Stimulated activated CD4-positive, alpha-beta T cell treated with anti-CD3 and anti-CD28 coated beads, TNF-alpha, amount 100 ng/mL, for 1 hour (primary cell): ENCODE measurements around the gene NWD2.

Source experiments
- DNase-seq, 3 donors: peaks; one replicate each; pipeline ENCODE4 v3.0.0-alpha.2; 2020; ENCODE audit warnings: low read depth in 3 of 3, low spot score in 1 of 3

Gene NWD2

DNA sequence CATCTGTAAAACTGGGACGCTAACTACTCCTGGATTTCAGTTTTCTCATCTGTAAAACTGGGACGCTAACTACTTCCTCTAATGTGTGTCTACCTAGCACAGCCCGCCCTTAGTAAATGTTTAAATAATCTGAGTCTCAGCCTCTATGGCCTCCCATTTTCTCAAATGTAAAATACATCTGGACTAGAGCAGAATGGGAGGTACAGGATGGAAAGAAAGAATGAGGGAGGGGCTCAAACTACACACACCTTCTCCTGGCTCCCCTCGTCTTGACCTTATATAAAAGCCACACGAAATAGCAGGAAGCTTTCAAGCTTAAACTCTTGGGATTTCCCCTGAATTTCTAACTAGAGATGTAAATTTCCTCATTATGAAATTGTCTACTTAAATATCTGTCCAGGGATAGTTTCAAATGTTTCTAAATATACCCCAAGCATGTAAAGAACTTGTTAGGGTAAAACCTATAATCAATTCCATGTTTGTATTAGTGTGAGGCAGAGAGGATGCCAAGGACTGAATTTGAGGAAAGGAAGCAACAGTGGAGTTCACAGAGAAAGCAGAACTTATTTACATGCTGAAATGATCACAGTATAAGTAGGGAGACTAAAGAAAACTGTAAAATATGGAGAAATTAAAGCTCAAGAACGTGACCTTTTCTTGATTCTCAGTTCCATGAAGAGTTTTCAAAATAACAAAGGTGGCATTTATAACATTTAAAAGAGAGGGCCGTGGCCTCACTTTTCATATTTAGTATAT lies 220.0 kb downstream of the NWD2 start:
- DNase-seq, result no peak

DNA sequence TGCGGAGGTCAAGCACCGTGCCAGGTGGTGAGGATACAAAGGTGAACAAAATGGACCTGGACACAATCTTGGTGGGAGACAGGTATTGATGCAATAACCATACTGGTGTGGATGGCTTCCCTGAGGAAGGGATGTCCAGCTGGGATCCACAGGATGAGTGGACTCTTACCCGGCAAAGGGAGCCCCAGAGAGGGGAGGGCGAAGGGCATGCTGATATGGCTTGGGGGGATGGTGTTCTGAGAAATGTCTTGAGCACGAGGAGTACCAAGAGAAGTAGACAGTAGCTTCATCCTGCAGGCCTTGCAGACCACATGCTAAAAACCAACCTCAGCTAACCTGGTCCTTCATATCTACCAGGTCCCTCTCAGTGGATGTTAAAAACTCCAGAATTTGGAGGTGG lies 220.8 kb downstream of the NWD2 start:
- DNase-seq, result no peak

DNA sequence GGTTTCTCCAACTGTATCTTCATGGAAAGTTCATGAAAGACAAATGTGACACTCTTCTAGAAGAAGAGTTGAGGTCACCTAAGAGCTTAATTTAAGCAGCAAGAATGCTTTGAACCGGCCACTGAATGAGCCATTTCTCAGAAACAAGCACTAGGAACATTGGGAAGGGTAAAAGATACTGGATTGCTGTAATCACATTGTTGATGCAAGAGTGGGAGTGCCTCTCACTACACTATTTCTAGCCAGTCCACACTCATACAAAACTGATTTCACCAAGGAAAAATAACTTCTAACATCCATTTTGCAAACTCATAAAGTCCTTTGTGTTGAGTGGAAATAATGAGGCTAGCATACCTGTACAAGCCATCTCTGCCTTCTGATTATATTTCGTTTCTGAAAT lies 221.3 kb downstream of the NWD2 start:
- DNase-seq, result no peak

DNA sequence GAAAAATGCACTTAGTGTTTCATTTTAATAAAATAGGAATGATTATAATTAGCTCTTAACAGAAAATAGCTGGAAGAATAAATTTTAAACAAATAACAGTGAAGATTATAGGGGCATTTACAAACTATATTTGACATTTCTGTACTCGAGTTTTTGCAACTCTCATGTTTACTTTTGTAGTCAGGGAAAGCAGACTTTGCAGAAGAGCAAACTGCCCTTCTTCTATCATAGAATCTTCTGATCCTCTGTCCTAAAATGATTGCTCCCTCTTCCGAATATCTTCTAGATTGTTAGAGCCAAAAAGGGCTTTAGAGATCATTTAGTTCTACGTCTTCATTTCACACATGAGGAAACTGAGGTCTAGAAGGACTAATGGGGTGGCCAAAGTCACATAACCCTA lies 222.7 kb downstream of the NWD2 start:
- DNase-seq, result no peak

DNA sequence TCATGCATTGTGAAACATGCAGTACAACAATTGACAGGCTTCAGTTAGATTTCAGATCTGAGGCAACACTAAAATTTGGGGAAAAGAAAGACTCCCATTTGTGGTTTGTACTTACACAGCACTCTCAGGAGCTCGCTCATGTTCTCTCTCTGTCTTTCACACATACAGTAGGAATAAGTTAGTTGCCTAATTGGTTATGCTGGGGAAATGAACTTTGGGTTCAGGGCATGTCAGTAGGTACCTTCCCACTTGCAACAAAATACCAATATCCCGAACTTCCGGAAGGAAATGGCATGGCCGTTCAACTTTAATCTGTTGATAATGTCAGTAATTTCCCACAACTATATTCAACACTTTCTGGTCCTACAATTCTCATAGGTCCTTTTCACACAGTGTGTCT lies 223.3 kb downstream of the NWD2 start:
- no peak for DNase-seq

DNA sequence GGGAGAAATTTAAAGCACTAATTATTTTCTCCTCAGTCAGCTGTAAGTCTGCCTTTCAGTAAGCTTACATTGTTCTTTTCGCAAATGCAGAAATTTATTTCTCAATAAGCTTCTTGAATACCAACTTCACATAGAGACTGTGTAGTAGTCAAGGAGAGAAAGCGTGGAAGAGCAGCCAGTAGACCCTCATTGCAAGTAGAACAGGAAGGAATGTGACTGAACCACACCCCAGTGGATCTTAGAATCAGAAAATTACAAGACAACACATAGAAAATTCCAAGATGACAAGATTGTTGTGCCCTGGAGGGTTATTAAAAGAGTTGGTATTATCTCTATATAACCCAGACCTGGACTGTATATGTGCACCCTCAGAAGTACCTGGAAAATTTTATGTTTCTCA lies 224.7 kb downstream of the NWD2 start:
- DNase-seq, result no peak

DNA sequence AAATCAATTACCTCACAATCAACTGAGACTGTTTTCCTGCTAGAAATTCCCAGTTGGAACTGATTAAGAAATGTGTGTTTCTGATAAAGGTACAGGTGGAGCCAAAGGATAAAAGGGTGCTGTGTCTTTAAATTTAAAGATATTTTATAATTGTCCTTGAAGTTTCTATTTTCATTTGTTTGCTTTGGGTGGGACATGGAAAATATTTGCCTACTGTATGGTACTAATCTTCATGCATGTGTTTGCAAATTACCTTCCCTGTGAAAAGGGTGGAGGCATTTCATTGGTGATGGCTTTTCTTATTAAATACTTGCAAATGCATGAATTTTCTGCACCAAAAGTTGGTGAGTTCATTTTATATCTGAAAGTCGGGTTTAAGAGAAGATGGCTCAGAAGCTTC lies 225.7 kb downstream of the NWD2 start:
- no peak for DNase-seq

DNA sequence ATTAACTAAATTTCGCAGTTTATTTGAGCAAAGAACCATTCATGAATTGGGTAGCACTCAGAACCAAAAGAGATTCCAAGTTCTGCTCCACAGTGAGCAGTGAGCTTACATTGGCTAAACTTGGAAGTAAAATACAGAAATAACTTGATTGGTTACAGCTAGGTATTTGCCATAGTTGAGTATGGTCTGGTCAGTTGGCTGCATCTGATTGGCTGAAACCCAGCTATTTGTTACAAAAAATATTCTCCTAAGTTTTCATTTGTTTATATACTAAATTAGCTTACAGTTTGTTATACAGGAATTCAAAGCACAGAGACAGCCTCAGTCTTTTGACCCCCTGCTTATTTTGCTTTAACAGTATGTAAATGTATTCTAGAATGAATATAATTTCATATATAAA lies 226.6 kb downstream of the NWD2 start:
- no peak for DNase-seq

DNA sequence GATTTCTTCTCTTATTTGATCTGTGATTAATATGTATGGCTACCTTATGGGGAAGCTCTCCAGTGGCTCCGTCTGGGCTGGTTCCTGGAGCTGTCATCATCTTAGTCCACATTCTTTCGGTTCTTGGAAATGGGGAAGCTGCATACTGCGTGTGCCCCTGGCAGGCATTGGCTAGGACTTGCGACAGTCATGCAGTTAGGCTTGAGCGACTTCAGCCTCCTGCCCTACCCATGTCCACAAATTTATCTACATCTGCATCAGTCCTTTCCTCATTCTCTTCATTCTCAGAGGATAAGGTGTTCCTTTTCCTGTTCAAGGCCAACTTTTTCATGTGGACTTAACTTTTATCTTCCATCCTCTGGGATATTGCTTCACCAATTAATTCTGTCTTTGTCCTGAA lies 227.4 kb downstream of the NWD2 start:
- DNase-seq, result no peak

DNA sequence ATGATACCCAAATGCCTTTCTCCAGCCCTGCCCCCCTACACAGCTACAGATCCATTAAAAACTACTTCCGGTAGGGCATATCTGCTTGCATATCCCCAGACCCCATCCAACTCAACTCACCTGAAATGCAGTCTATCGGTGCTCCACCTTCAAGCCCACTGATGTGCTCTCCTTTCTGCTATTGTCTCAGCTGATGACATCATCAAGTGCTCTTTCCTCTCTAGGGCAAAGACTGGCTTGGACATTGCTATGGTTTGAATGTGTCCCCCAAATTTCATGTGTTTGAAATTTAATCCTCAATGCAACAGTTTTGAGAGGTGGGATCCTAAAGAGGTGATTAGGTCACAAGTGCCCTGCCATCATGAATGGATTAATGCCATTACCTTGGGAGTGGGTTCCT lies 229.3 kb downstream of the NWD2 start:
- DNase-seq, result no peak

DNA sequence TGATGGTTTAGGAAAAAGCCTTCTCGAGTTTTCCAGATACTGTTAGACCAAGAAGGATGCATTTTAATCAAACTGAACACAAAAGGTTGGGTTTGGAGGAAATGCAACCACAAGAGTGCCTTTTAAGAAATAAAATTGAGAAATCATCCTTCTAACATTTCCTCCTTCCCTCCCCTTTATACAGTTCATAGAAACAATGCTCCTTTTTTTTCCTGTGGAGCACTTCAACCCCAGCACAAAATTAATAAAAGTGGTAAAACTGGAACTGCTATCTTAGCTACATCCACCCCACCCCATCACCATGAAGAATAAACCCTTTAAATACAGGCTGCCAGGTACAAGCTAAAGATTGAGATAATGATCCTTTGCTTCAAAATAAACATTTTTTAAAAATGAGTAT lies 230.5 kb downstream of the NWD2 start:
- DNase-seq, result no peak

DNA sequence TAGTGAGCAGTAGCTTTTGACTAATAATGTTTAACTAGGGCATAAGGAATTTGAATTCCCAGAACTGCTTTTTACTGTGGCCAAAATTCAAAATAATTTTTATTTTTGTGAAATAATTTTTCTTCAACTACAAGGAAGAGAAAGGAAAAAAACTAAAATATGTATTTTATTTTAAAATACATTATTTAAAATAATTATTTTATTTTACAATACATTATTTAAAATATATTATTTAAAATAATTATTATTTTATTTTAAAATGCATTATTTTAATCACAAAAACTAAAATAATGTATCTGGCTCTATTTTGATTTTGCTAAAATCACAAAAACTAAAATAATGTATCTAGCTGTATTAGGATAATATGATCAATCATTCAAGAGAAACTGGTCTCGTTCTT lies 231.2 kb downstream of the NWD2 start:
- DNase-seq, result no peak

DNA sequence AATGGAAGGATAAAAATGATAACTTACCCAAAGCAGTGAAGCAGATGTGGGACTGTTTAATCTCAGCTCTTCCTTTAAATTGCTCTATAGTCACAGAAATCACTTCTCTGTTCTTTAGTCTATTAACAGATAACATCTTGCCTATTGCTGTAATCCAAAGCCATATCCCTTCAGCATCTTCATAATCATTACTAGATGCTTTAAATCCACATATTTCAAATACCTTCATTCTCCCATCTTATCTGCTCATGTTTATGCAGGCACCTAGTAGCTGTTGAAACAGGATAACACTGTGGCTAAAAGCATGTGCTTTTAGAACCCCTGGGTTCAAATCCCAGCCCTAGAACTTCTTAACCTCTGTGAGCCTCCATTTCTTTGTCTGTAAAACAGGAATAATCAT lies 231.7 kb downstream of the NWD2 start:
- DNase-seq, result no peak

DNA sequence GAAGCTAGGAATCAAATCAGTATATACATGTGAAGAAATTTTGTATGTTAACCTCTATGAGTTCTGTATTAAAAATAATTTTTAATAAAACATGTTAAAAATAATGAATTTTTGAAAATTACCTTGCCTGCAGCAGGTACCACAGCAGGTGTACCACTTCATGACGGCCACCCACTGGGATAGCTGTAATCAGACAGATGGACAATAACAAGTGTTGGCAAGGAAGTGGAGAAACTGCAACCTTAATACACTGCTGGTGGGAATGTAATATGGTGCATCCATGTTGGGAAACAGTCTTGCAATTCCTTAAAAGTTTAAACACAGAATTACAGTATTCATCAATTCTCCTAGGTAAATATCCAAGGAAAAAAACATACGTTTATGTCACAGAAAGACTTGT lies 232.1 kb downstream of the NWD2 start:
- DNase-seq, result no peak

DNA sequence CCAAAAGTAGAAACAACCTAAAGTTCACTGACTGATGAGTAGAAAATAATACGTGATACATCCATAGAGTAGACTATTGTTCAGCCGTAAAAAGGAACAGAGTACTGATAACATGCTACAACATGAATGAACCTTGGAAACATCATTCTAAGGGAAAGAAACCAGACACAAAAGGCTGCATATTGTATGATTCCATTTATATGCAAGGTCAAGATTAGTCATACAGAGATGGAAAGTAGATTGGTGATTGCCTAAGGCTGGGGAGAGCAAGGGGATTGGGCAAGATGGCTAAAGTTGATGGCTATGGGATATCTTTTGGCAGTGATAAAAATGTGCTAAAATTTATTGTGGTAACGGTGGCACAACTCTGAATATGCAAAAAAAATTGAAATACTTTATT lies 232.6 kb downstream of the NWD2 start:
- no peak for DNase-seq

DNA sequence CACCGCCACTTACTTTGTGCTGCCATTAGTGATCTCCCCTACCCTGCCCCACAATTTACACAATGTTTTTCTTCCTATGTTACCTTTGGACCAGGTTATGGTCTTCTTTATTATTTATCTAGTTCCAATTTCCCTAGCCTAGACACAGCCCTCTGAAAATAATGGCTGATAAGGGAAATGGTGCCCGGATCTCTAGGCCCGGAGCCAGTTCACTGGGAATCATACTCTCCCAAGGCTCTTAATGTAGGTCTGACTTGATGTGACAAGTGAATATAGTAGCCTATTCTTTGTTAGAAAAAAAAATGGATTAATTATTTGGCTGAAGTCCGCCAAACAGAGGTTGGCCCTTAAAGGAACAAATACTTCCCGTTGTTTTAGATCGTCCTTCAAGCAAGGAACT lies 233.6 kb downstream of the NWD2 start:
- DNase-seq, result no peak

DNA sequence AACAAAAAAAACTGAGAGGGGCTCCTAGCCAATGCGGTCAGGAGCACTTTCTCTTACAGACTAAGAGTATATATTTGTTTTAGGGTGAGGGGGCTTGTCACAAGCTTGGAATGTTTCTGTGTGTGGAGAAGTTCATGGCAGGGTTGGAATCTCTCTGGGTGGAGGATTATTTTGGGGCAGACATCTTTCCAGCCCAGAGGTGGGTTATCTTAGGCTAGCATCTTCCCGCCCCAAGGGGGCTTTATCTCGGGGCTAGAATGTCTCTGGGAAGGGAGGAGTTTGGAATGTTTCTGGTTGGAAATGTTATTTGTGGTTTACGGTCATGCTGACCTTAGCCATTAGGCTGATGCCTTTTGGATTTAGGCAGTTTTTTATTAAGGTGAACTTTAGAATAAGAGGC lies 236.0 kb downstream of the NWD2 start:
- no peak for DNase-seq

DNA sequence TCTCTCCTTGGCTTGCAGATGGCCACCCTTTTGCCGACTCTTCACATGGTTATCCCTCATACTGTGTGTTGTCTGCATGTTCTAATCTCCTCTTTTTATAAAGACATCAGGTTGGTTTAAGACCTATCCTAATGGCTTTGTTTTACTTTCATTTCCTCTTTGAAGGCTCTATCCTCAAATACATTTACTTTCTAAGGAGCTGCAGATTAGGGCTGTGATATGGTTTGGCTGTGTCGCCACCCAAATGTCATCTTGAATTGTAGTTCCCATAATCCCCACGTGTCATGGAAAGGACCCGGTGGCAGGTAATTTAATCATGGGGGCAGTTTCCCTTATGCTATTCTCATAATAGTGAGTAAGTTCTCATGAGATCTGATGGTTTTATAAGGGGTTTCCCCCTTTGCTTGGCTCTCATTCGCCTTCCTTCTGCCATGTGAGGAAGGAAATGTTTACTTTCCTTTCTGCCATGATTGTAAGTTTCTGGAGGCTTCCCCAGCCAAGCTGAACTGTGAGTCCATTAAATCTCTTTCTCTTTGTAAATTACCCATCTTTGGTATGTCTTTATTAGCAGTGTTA lies 237.1 kb downstream of the NWD2 start:
- no peak for DNase-seq

DNA sequence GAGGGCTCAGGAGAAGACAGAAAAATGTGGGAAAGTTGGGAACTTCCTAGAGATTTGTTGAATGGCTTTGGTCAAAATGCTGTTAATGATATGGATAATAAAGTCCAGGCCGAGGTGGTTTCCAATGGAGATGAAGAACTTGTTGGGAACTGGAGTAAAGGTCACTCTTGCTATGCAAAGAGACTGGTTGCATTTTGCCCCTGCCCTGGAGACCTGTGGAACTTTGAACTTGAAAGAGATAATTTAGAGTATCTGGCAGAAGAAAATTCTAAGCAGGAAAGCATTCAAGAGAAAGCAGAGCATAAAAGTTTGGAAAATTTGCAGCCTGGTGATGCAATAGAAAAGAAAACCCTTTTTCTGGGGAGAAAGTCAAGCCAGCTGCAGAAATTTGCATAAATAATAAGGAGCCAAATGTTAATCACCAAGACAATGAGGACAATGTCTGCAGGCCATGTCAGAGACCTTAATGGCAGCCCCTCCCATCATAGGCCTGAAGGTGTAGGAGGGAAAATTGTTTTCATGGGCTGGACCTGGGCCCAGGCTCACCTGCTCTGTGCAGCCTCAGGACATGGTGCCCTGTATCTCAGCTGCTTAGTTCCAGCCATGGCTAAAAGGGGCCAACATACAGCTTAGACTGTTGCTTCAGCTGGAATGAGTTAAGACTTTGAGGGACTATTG lies 237.8 kb downstream of the NWD2 start:
- no peak for DNase-seq

DNA sequence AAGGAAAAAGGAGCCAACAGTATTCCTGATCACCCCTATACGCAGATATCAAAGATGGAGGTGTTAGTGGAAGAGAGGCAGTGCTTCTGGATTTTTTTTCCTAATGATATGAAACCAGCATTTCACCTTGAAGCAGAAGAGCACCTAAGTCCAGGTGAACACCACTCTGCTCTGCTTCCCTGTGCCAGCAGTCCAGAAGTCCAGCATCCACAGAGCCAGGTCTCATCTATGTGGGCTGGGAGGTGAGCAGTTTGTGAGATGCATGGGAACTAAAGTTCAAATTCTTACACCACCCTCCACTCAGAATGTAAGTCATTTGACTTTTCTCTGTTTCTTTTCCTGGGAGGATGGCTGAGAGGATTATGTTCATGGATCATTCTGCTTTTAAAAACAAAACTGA lies 239.1 kb downstream of the NWD2 start:
- no peak for DNase-seq

DNA sequence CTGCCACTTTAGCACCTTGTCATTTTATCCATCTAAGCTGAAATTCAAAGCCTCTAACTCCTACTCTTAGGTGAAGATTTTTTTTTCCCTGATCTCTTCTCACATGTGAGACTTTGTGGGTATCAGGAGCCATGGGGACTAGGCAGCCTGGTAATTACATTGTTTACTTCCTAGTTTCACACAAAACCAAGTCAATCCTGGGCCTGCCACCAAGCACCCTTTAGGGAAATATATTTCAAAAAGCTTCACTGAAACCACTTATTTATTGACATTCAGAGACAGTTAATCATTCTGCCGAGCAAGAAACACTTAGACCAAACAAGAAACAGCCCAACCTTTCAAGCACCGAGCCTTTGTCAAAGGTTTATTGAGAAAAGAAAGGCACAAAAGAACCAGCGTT lies 241.6 kb downstream of the NWD2 start:
- no peak for DNase-seq

DNA sequence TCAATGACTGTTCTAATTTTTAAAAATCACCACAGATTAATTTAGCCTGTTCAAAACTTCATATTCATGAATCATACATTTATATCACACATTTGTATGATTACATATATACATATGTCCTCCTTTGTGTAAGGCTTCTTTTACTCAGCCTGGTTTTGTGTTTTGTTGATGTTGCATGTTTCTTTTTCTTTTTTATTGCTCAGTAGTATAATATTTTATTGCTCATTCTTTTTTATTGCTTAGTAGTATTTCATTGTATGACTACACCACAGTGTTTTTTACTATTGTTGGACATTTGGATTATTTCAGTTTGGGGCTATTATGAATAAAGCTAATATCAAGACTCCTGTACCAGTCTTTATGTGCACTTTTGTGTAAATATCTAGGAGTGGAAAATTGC lies 243.1 kb downstream of the NWD2 start:
- no peak for DNase-seq

DNA sequence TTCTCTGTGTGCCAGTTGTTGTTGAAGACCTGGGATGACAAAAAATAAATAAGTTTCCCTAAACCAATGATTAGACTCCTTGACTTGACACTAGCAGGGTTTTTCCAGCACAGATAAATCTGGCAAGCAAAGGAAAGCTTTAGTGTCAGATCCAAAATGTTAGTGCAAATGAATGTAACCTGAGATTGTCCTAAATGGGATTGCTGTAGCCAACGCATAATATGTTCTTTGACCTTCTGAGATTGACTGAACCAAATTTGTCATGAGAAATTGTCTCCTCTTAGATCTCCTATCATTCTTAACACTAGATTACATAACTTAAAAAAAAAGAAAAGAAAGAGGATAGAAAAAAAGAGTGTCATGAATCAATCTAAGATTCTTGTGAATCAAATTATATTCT lies 245.2 kb downstream of the NWD2 start:
- DNase-seq, result no peak
